ENCODE results near the gene TEP1.

TEP1 gene

DNA sequence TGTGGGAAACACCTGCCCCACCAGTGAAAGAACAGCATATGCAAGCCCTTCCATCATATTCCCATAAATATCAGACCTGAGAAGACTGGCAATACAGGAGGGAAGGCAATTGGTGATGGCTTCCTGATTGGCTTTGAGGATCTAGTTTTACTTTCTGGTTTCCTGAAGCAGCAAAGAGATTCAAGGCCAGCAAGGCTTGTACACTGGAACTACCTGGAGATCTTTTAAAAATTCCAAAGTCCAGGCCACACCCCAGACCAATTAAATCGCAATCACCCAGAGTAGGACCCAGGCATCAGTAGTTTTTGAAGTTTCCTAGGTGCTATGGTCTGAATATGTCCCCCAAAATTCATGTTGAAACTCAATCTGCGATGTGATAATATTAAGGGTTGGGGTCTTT lies 2.9 kb upstream of the TEP1 start:
- Histone ChIP-seq H3K79me1 (ENCODE audit: low read length) (peaks cover 7% of the 10 kb centered on the region), H3K23ac (ENCODE audit: low read length) (no peak overlapping the region), H3K18ac (ENCODE audit: low read length) (no peak overlapping the region), H2AFZ (ENCODE audit: insufficient read depth, low read length, poor library complexity) (no peak overlapping the region), H3K4me2 (ENCODE audit: low read length) (no peak overlapping the region), H3K9ac (ENCODE audit: low read length) (no peak overlapping the region), H3K27me3 (ENCODE audit: insufficient read depth, low read length) (no peaks in the 10 kb centered on the region), H3K27ac (ENCODE audit: low read depth, low read length) (no peak overlapping the region), H3K9me3 (ENCODE audit: insufficient read depth, low read depth, low read length) (no peaks in the 10 kb centered on the region), H3K4me1 (ENCODE audit: control insufficient read depth in 1 of 2, insufficient read depth in 2 of 2, low read length in 2 of 2) (no peaks in the 10 kb centered on the region), H3K4ac (ENCODE audit: low read depth, low read length) (no peak overlapping the region), H3K4me3 (ENCODE audit: low read depth, low read length) (no peak overlapping the region), H2AK5ac (ENCODE audit: low read length) (no peak overlapping the region), H4K8ac (ENCODE audit: low read depth, low read length) (no peak overlapping the region), H2BK12ac (ENCODE audit: low read length) (no peak overlapping the region), H4K12ac (ENCODE audit: low read depth, low read length) (no peak overlapping the region), H4K91ac (ENCODE audit: low read depth, low read length) (no peak overlapping the region), H2BK5ac (ENCODE audit: low read depth, low read length, poor library complexity) (no peak overlapping the region), H2BK120ac (ENCODE audit: insufficient read depth, low read length, poor library complexity) (no peak overlapping the region), H3K79me2 (ENCODE audit: control insufficient read depth, insufficient read depth, low read length, poor library complexity) (peaks cover 3% of the 10 kb centered on the region), H3K14ac (ENCODE audit: low read length) (no peak overlapping the region), H3K36me3 (ENCODE audit: control insufficient read depth in 1 of 2, insufficient read depth in 2 of 2, low read length in 2 of 2) (no peaks in the 10 kb centered on the region)
- no CpG with 5 or more reads among the region's 2 CpGs for WGBS (ENCODE audit: extremely low coverage, insufficient coverage, insufficient read length)
- DNase-seq = no peak

DNA sequence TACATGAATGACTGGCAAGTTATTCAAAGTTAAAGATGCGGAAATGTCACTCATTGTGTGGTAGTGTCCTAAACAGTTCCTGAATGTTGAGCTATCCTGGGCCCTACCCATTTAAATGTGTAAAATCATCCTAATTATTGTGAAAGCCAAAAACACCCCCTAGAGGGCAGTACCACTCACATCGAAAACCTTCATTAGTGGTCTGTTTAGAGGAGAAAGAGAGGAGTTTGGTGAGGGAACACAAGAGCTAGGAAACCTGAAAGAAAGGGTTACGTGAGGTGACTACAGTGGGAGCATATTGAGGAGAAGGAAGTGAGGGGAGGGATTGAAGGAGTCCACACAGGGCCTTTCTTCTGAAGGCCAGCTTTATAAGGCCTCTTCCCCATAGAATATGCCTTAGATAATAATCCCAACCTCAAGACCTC lies 2.5 kb upstream of the TEP1 start:
- Histone ChIP-seq H3K36me3 (ENCODE audit: control insufficient read depth in 1 of 2, insufficient read depth in 2 of 2, low read length in 2 of 2) (no peaks in the 10 kb centered on the region), H3K4ac (ENCODE audit: low read depth, low read length) (no peak overlapping the region), H4K91ac (ENCODE audit: low read depth, low read length) (no peak overlapping the region), H2BK120ac (ENCODE audit: insufficient read depth, low read length, poor library complexity) (no peak overlapping the region), H2BK5ac (ENCODE audit: low read depth, low read length, poor library complexity) (no peak overlapping the region), H3K9me3 (ENCODE audit: insufficient read depth, low read depth, low read length) (no peaks in the 10 kb centered on the region), H4K12ac (ENCODE audit: low read depth, low read length) (no peak overlapping the region), H3K4me3 (ENCODE audit: low read depth, low read length) (no peak overlapping the region), H4K8ac (ENCODE audit: low read depth, low read length) (peak overlapping the region; percentile 36), H3K27ac (ENCODE audit: low read depth, low read length) (no peak overlapping the region), H3K9ac (ENCODE audit: low read length) (no peak overlapping the region), H3K23ac (ENCODE audit: low read length) (no peak overlapping the region), H3K4me2 (ENCODE audit: low read length) (no peak overlapping the region), H2AFZ (ENCODE audit: insufficient read depth, low read length, poor library complexity) (no peak overlapping the region), H2AK5ac (ENCODE audit: low read length) (no peak overlapping the region), H3K79me1 (ENCODE audit: low read length) (peaks cover 7% of the 10 kb centered on the region), H3K4me1 (ENCODE audit: control insufficient read depth in 1 of 2, insufficient read depth in 2 of 2, low read length in 2 of 2) (no peaks in the 10 kb centered on the region), H3K27me3 (ENCODE audit: insufficient read depth, low read length) (no peaks in the 10 kb centered on the region), H2BK12ac (ENCODE audit: low read length) (no peak overlapping the region), H3K18ac (ENCODE audit: low read length) (no peak overlapping the region), H3K14ac (ENCODE audit: low read length) (no peak overlapping the region), H3K79me2 (ENCODE audit: control insufficient read depth, insufficient read depth, low read length, poor library complexity) (peaks cover 3% of the 10 kb centered on the region)
- WGBS (ENCODE audit: extremely low coverage, insufficient coverage, insufficient read length) = no CpG with 5 or more reads among the region's 3 CpGs
- DNase-seq = peak; percentile 21 to 71

DNA sequence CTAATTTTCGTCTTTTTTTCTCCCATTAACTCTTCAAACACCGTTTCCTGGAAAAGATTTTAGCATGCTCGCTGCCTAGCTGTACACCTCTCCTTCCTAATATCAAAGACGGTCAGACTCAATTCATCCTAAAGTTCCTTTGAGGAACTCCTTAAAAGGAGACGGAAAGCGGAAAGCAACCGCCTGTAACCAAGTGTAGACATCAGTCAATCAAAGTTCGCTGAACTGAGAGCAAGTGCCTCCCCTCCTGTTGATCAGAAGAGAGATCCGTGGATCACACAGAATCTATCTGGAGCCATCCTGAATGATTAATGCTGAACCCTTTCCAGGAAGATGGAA lies 412 bp upstream of the TEP1 start:
- Histone ChIP-seq H3K4me1 (ENCODE audit: control insufficient read depth in 1 of 2, insufficient read depth in 2 of 2, low read length in 2 of 2) (no peaks in the 10 kb centered on the region), H2BK12ac (ENCODE audit: low read length) (no peak overlapping the region), H3K36me3 (ENCODE audit: control insufficient read depth in 1 of 2, insufficient read depth in 2 of 2, low read length in 2 of 2) (no peaks in the 10 kb centered on the region), H4K91ac (ENCODE audit: low read depth, low read length) (no peak overlapping the region), H2BK5ac (ENCODE audit: low read depth, low read length, poor library complexity) (no peak overlapping the region), H2AK5ac (ENCODE audit: low read length) (no peak overlapping the region), H2BK120ac (ENCODE audit: insufficient read depth, low read length, poor library complexity) (peak overlapping the region; percentile 11), H3K79me2 (ENCODE audit: control insufficient read depth, insufficient read depth, low read length, poor library complexity) (peaks cover 3% of the 10 kb centered on the region), H3K27ac (ENCODE audit: low read depth, low read length) (peak overlapping the region; percentile 94), H3K4ac (ENCODE audit: low read depth, low read length) (no peak overlapping the region), H3K4me2 (ENCODE audit: low read length) (peak overlapping the region; percentile 86), H3K18ac (ENCODE audit: low read length) (no peak overlapping the region), H2AFZ (ENCODE audit: insufficient read depth, low read length, poor library complexity) (peak overlapping the region; percentile 96), H3K23ac (ENCODE audit: low read length) (no peak overlapping the region), H4K8ac (ENCODE audit: low read depth, low read length) (peak overlapping the region; percentile 97), H3K9me3 (ENCODE audit: insufficient read depth, low read depth, low read length) (no peaks in the 10 kb centered on the region), H3K9ac (ENCODE audit: low read length) (no peak overlapping the region), H3K4me3 (ENCODE audit: low read depth, low read length) (no peak overlapping the region), H3K79me1 (ENCODE audit: low read length) (peaks cover 7% of the 10 kb centered on the region), H3K27me3 (ENCODE audit: insufficient read depth, low read length) (no peaks in the 10 kb centered on the region), H4K12ac (ENCODE audit: low read depth, low read length) (peak overlapping the region; percentile 56), H3K14ac (ENCODE audit: low read length) (peak overlapping the region; percentile 57)
- no CpG with 5 or more reads among the region's 9 CpGs for WGBS (ENCODE audit: extremely low coverage, insufficient coverage, insufficient read length)
- peak in 1 of 2 donors; percentile 21 for DNase-seq

DNA sequence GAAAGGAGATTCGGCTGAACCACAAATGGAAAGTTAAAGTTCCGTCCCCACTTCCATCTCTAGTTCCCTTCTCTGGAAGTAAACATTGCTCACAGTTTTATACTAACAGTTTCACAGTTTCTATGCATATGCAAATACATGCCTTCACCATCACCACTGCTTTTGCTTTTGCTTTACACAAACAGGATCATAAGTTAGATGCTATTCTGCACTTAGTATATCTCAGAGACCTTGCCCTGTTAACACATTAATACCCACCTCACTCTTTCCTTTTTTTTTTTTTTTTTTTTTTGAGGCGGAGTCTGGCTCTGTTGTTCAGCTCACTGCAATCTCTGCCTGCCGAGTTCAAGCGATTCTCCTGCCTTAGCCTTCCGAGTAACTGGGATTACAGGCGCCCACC lies 890 bp downstream of the TEP1 start:
- Histone ChIP-seq H3K4me1 (ENCODE audit: control insufficient read depth in 1 of 2, insufficient read depth in 2 of 2, low read length in 2 of 2) (no peaks in the 10 kb centered on the region), H2AFZ (ENCODE audit: insufficient read depth, low read length, poor library complexity) (peak overlapping the region; percentile 96), H2BK12ac (ENCODE audit: low read length) (no peak overlapping the region), H3K79me1 (ENCODE audit: low read length) (peaks cover 7% of the 10 kb centered on the region), H3K4me2 (ENCODE audit: low read length) (peak overlapping the region; percentile 86), H4K8ac (ENCODE audit: low read depth, low read length) (no peak overlapping the region), H3K14ac (ENCODE audit: low read length) (no peak overlapping the region), H3K23ac (ENCODE audit: low read length) (no peak overlapping the region), H3K27ac (ENCODE audit: low read depth, low read length) (no peak overlapping the region), H3K27me3 (ENCODE audit: insufficient read depth, low read length) (no peaks in the 10 kb centered on the region), H3K4ac (ENCODE audit: low read depth, low read length) (no peak overlapping the region), H4K12ac (ENCODE audit: low read depth, low read length) (no peak overlapping the region), H3K79me2 (ENCODE audit: control insufficient read depth, insufficient read depth, low read length, poor library complexity) (peaks cover 3% of the 10 kb centered on the region), H2AK5ac (ENCODE audit: low read length) (no peak overlapping the region), H3K36me3 (ENCODE audit: control insufficient read depth in 1 of 2, insufficient read depth in 2 of 2, low read length in 2 of 2) (peaks cover 6 to 10% of the 10 kb centered on the region in 2 experiments), H3K4me3 (ENCODE audit: low read depth, low read length) (peak overlapping the region; percentile 89), H3K9ac (ENCODE audit: low read length) (no peak overlapping the region), H3K9me3 (ENCODE audit: insufficient read depth, low read depth, low read length) (no peaks in the 10 kb centered on the region), H3K18ac (ENCODE audit: low read length) (no peak overlapping the region), H4K91ac (ENCODE audit: low read depth, low read length) (no peak overlapping the region), H2BK120ac (ENCODE audit: insufficient read depth, low read length, poor library complexity) (no peak overlapping the region), H2BK5ac (ENCODE audit: low read depth, low read length, poor library complexity) (no peak overlapping the region)
- no CpG with 5 or more reads among the region's 7 CpGs for WGBS (ENCODE audit: extremely low coverage, insufficient coverage, insufficient read length)
- peak in 1 of 2 donors; percentile 5 for DNase-seq
